BE2C (cell line): ENCODE results near the gene WBP1.
A peak's percentile ranks its signal among the peaks of the same experiment; 100 is the strongest.
"Not testable (repeated sequence)": the region's sequence is repeated elsewhere in the genome, so short reads cannot be mapped to it uniquely, and the experiment has no call there.

Source experiments
- DNase-seq: peaks from one replicate; pipeline ENCODE4 v3.0.0-alpha.2; 2020
- H3K27me3 ChIP-seq: fragments of 250-450 bp; sonication (Bioruptor Pico); 2 replicates; pipeline ENCODE4 v1.5.1; 2020; ENCODE audit warnings: mild to moderate bottlenecking
- H3K36me3 ChIP-seq: fragments of 250-450 bp; sonication (Bioruptor Pico); 2 replicates; pipeline ENCODE4 v1.5.1; 2020; ENCODE audit warnings: mild to moderate bottlenecking
- H3K4me1 ChIP-seq: fragments of 250-450 bp; sonication (Bioruptor Pico); 2 replicates; pipeline ENCODE4 v1.5.1; 2020
- H3K4me3 ChIP-seq: 2 replicates; pipeline ENCODE4 v1.5.1; 2011; ENCODE audit warnings: low read depth, low read length
- H3K9me3 ChIP-seq: fragments of 250-450 bp; sonication (Bioruptor Pico); 2 replicates; pipeline ENCODE4 v1.5.1; 2020
- TF ChIP-seq, protein P1 (sequence below): IDR thresholded peaks from 2 replicates; pipeline ENCODE4 v1.5.1; 2012; ENCODE audit warnings: mild to moderate bottlenecking, low read depth, low read length

Gene WBP1

DNA sequence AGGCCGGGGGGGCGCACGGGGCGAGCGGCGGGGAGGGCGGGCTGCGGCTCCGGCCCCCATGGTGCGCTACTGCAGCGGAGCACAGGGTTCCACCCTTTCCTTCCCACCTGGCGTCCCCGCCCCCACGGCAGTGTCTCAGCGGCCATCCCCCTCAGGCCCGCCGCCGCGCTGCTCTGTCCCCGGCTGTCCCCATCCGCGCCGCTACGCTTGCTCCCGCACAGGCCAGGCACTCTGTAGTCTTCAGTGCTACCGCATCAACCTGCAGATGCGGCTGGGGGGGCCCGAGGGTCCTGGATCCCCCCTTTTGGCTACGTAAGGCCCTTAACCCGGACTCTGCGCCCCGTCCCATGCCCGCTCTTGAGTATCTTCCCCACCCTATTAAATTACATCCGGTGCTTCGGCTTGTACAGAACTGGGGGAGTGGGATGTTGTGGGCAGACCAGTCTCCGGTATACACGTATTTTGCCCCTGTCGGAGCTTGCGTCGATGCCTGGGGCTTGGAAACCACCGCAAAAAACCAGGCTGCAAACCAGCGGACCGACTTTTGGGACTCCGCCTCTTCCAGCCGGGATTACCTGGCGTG is 598 bp upstream of the WBP1 start:
- TF ChIP-seq, protein P1, sequence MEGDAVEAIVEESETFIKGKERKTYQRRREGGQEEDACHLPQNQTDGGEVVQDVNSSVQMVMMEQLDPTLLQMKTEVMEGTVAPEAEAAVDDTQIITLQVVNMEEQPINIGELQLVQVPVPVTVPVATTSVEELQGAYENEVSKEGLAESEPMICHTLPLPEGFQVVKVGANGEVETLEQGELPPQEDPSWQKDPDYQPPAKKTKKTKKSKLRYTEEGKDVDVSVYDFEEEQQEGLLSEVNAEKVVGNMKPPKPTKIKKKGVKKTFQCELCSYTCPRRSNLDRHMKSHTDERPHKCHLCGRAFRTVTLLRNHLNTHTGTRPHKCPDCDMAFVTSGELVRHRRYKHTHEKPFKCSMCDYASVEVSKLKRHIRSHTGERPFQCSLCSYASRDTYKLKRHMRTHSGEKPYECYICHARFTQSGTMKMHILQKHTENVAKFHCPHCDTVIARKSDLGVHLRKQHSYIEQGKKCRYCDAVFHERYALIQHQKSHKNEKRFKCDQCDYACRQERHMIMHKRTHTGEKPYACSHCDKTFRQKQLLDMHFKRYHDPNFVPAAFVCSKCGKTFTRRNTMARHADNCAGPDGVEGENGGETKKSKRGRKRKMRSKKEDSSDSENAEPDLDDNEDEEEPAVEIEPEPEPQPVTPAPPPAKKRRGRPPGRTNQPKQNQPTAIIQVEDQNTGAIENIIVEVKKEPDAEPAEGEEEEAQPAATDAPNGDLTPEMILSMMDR = no peak
- Histone ChIP-seq H3K4me3 (peak overlapping the region; percentile 60), H3K36me3 (no peaks in the 10 kb centered on the region; the same call in 1 of the 2 replicates), H3K4me1 (no peaks in the 10 kb centered on the region), H3K27me3 (no peaks in the 10 kb centered on the region), H3K9me3 (no peaks in the 10 kb centered on the region)
- peak; percentile 67 for DNase-seq

DNA sequence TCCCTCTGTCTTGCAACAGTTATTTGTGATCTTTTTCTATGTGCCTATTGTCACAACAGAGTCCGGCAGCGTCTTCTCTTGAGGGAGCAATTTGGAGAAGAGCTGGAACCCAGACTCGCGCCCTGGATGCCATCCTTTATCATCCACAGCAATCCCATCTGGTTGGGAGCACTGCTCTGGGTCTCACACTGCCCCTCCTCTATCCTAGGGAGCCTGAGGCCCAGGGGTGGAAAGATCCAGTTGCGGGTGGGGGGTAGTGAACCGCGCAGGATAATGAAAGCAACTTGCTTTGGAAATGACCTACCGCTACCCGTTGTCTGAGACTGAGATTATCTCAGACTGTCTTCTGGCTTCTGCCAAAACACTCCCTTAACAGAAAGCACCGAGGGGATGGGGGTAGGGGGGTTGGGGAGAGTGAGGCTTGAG is 713 bp downstream of the WBP1 start:
- H3K4me1 ChIP-seq = no peaks in the 10 kb centered on the region
- peak overlapping the region; percentile 85 for H3K4me3 ChIP-seq
- TF ChIP-seq, protein P1 = no peak
- H3K27me3 ChIP-seq = no peaks in the 10 kb centered on the region
- H3K9me3 ChIP-seq = no peaks in the 10 kb centered on the region
- no peaks in the 10 kb centered on the region; the same call in 1 of the 2 replicates for H3K36me3 ChIP-seq
- DNase-seq = no peak

DNA sequence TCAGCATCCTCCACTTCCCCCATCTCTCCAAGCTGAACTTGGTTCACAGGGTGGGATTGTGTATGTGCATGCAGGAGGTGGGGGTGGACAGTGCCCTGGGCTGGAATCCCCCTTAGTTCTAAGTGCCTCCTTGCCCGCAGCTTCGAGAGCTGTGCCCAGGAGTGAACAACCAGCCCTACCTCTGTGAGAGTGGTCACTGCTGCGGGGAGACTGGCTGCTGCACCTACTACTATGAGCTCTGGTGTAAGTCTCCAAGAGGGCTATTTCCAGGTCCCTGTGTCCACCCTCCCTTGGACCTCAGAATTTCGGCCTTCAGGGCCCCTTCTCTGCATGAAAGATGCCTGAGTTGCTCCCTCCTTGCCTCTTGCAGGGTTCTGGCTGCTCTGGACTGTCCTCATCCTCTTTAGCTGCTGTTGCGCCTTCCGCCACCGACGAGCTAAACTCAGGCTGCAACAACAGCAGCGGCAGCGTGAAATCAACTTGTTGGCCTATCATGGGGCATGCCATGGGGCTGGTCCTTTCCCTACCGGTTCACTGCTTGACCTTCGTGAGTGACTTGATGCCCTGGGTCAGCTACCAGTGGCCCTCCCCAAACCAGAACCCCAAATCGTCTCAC is 1.4 kb downstream of the WBP1 start:
- H3K4me3 ChIP-seq = peak overlapping the region; percentile 85; the same call in 1 of the 2 replicates
- H3K9me3 ChIP-seq, H3K36me3 ChIP-seq, DNase-seq, H3K4me1 ChIP-seq, H3K27me3 ChIP-seq: not testable (repeated sequence)

DNA sequence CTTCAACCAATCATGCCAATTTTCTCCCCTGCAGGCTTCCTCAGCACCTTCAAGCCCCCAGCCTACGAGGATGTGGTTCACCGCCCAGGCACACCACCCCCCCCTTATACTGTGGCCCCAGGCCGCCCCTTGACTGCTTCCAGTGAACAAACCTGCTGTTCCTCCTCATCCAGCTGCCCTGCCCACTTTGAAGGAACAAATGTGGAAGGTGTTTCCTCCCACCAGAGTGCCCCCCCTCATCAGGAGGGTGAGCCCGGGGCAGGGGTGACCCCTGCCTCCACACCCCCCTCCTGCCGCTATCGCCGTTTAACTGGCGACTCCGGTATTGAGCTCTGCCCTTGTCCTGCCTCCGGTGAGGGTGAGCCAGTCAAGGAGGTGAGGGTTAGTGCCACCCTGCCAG is 1.9 kb downstream of the WBP1 start:
- not testable (repeated sequence) for H3K4me1 ChIP-seq, DNase-seq, H3K4me3 ChIP-seq, H3K36me3 ChIP-seq, H3K9me3 ChIP-seq, H3K27me3 ChIP-seq

DNA sequence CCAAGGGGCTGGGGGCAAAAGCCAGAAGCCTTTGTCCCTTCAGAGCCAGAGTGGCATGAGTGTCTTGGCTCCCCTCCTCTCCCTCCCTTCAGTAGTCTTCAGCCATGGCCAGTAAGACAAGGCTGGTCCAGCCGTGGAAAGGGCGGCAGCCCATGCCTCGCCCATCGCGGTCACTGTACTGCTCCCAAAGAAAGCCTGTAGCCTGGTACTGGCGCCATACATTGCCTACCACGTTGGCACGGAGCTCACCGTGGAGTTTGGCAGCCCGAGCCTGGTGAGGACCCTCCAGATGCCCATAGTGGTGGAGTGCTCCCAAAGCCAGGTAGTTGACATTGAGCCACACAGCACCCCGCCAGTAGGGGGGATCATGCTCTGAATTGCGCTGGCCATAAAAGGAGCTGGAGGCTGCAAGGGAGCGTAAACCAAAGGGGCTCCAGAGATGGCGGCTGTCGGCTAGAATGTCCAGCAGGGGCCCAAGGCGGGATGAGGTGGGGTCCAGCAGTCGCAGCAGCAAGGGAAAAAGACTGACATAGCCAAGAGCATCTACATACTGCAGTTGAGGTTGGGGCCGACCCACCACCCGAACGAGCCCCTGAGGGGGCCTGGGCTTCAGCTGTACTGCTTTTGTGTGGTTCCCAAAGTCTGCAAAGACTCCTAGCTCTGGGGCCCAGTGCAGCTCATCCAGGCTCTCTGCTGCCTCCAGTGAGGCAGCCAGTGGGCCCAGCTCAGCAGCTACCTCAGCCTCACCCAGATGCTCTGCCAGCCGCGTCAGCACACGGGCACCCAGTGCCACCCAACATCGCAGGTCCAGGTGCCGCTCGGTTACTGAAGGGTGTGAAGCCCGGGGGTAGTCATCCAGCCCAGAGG is 3.2 kb downstream of the WBP1 start:
- no peaks in the 10 kb centered on the region for H3K4me1 ChIP-seq
- TF ChIP-seq, protein P1 = peak; percentile 38
- no peaks in the 10 kb centered on the region; the same call in 1 of the 2 replicates for H3K36me3 ChIP-seq
- DNase-seq = peak; percentile 25
- H3K27me3 ChIP-seq = no peaks in the 10 kb centered on the region
- no peak overlapping the region for H3K4me3 ChIP-seq
- H3K9me3 ChIP-seq = no peaks in the 10 kb centered on the region

DNA sequence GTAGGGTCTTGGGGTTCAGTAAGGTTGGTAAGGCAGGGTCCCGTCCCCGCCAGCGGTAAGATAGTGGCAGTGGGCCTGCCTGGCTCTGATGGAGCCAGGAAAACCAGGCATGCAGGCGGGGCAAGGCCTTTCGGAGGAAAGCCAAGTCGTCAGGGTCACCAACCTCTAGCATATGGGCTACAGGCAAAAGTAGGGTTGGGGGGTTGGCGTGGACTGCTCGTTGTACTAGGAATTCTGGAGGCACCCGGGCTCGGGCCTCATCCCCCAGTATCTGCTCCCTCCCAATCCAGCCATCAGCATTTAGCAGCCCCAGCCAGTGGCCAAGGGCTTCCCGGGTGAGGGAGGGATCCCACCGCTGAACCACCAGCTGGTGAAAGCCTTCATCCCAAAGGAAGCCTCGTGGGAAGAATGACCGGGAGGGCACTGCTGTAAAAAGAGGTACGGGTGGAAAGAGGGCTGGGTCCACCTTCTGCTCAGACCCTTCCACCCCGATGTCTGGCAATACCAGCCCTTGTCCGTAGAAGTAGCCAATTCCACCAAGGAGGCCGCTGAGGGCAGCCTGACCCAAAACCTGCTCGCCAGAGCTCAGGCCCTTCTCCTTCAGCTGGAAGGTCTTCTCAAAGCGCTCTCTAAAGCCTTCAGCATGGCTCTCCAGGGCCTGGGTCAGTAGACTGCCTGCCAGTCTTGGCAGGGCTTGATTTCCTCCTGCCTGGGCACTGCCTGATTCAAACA is 4.0 kb downstream of the WBP1 start:
- no peaks in the 10 kb centered on the region for H3K27me3 ChIP-seq
- DNase-seq = no peak
- TF ChIP-seq, protein P1 = no peak
- no peak overlapping the region for H3K4me3 ChIP-seq
- no peaks in the 10 kb centered on the region for H3K9me3 ChIP-seq
- H3K4me1 ChIP-seq = no peaks in the 10 kb centered on the region
- no peaks in the 10 kb centered on the region; the same call in 1 of the 2 replicates for H3K36me3 ChIP-seq
